HEK293T (cell line): Measurements from ENCODE around the gene PTP4A1.

Experiments used
- FOXA1 ChIP-seq: fragments of 450-650 bp; IDR thresholded peaks from 2 replicates; pipeline ENCODE4 v1.6.1; 2016; ENCODE audit warnings: mild to moderate bottlenecking
- FOXK2 ChIP-seq: fragments of 450-650 bp; IDR thresholded peaks from 2 replicates; pipeline ENCODE4 v1.6.1; 2016; ENCODE audit warnings: mild to moderate bottlenecking

DNA sequence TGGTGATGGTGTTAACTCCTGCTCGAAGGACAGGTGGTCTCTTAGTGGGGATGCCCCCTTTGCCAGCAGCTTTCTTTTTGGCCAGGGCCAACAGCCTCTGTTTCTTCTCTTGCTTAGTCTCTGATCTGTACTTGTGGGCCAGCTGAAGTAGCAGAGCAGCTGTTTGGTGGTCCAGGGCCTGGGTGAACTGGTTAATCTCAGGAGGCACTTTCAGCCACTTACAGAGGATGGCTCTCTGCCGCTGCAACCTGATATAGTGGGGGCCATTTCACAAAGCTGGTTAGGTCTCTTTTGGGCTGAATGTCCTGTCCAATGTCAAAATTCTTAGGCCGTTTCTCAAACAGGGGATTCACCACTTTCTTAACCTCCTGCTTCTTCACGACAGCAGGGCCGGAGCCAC is 23.2 kb upstream of the PTP4A1 start:
- TF ChIP-seq FOXA1 (no peak), FOXK2 (no peak)
